B cell (primary cell): Measurements from ENCODE around the gene NKD2.

Experiments
- EZH2 ChIP-seq: IDR thresholded peaks from 2 replicates; pipeline ENCODE4 v1.6.1; 2012; ENCODE audit warnings: borderline replicate concordance, low read depth, mild to moderate bottlenecking, moderate library complexity, low read length; ENCODE audit not compliant: insufficient read depth, poor library complexity, severe bottlenecking
- TF ChIP-seq, protein P1 (sequence below): fragments of 200-600 bp; IDR thresholded peaks from one replicate; pipeline ENCODE4 v1.8.0; 2022; ENCODE audit warnings: antibody characterized with exemption, mild to moderate bottlenecking

DNA sequence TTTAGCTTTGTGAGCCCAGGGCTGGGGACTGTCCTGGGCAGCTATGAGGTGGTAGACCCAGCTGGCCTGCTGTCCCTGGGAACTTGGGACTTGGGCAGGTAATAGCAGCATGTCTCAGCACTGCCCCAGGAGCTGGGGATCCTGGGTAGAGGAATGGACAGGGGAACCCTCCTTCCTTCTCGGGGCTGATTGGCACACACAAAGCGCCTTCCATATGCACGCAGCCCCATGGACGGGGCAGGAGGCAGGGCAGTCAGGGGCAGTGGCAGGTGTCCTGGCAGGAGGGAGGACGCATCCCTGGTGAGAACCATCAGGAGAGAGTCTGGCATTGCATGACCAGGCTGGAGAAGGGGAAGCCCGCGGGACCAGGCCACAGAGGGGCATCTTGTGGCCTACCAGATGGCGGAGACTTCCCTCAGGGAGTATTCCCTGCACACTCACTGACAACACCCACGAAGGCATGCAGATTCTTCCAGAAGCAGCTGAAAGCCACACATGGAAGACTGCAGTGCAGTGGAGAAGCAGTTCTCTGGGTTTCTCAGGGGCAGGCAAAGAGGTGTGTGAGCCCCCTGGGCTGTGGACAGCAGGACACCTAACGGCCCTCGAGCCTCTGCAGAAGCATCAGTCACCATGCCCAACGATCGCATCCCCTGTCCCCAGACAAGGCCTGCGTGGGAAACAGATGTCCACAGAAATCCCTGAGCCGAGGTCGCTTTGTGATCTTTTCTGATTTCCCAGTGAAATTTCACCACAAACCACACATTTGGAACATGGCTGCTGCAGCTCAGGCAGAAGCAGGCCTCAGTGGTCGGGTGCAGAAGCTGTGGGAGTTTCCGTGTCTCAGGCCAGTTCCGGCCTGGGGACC lies 7.0 kb upstream of the NKD2 start:
- TF ChIP-seq, protein P1, sequence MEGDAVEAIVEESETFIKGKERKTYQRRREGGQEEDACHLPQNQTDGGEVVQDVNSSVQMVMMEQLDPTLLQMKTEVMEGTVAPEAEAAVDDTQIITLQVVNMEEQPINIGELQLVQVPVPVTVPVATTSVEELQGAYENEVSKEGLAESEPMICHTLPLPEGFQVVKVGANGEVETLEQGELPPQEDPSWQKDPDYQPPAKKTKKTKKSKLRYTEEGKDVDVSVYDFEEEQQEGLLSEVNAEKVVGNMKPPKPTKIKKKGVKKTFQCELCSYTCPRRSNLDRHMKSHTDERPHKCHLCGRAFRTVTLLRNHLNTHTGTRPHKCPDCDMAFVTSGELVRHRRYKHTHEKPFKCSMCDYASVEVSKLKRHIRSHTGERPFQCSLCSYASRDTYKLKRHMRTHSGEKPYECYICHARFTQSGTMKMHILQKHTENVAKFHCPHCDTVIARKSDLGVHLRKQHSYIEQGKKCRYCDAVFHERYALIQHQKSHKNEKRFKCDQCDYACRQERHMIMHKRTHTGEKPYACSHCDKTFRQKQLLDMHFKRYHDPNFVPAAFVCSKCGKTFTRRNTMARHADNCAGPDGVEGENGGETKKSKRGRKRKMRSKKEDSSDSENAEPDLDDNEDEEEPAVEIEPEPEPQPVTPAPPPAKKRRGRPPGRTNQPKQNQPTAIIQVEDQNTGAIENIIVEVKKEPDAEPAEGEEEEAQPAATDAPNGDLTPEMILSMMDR = no peak
- TF ChIP-seq EZH2 = no peak
